Psoas muscle (tissue), 8 donors: Measurements from ENCODE around the gene PTPRQ. TPM values are rescaled to one million over a fixed set of nuclear protein-coding genes. Genes with fewer than 3 reads are reported as not detected.

Experiments
- ATAC-seq, 4 donors: fragments of 200-7000 bp; cut with Tn5 transposase; one replicate each; pipeline ENCODE4 v1.9.1; 2020; ENCODE audit warnings: moderate library complexity in 3 of 4, mild to moderate bottlenecking in 2 of 4
- DNase-seq, 2 donors: peaks; one replicate each; pipeline ENCODE4 v3.0.0-alpha.2; 2020
- H3K27ac ChIP-seq: fragments of 200-600 bp; one replicate; pipeline ENCODE4 v1.8.0; 2022
- H3K27me3 ChIP-seq, 3 donors: fragments of 200-600 bp in 1 of 3; one replicate each; pipeline versions ENCODE4 v1.6.1 to v1.8.0; 2013 to 2022; ENCODE audit warnings: low read length in 2 of 3, mild to moderate bottlenecking in 2 of 3, moderate library complexity in 1 of 3; ENCODE audit not compliant: insufficient read depth in 3 of 3
- H3K36me3 ChIP-seq, 2 donors: fragments of 200-600 bp in 1 of 2; one replicate each; pipeline versions ENCODE4 v1.6.1 to v1.8.0; 2013 to 2022; ENCODE audit warnings: low read depth in 1 of 2, mild to moderate bottlenecking in 1 of 2, moderate library complexity in 1 of 2; ENCODE audit not compliant: insufficient read depth in 1 of 2
- H3K4me1 ChIP-seq: fragments of 200-600 bp; one replicate; pipeline ENCODE4 v1.8.0; 2022
- H3K4me3 ChIP-seq: fragments of 200-600 bp; one replicate; pipeline ENCODE4 v1.8.0; 2022; ENCODE audit warnings: mild to moderate bottlenecking
- H3K9me3 ChIP-seq: fragments of 200-600 bp; one replicate; pipeline ENCODE4 v1.8.0; 2022
- WGBS, 3 donors: extraction: QIAGEN DNeasy Blood & Tissue Kit; methylation state at CpG; one replicate each; pipeline versions ENCODE4 v1.1.6 to v1.1.7; 2013; 5-methylcytosine and 5-hydroxymethylcytosine counted together
- intact Hi-C, 2 donors: fragments of 100-400 bp; cut with DNase I; formaldehyde crosslinking; loops; one replicate each; pipeline versions ENCODE4 v1.11.0 to v1.14.2; 2022
- polyA plus RNA-seq, 3 donors: library from polyadenylated mRNA; stranded (reverse); fragments of 200-250 nt; gene quantifications; one replicate each; pipeline ENCODE4 v1.2.3, GENCODE V29; 2013
- total RNA-seq, 4 donors: library from RNA; stranded (reverse); fragmentation: NEBNext Ultra II Directional in 2 of 4; extraction: Animal tissue kit (Norgen Biotek cat#: 25700) in 2 of 4; gene quantifications; one replicate each; pipeline versions ENCODE4 v1.2.1 to v1.2.4, GENCODE V29; 2021 to 2023
- TF ChIP-seq, protein P1 (sequence below): fragments of 200-600 bp; IDR thresholded peaks from one replicate; pipeline ENCODE4 v1.8.0; 2022; ENCODE audit warnings: antibody characterized with exemption
- donor health status: healthy with polysubstance abuse.
- donor health status: DM: no; HTN: no; CAD: no; lungs with moderate emphysema.
- donor health status: Bipolar disorder and iron deficiency.
- donor health status: healthy.
- donor health status: DM: yes; HTN: yes; CAD: no.
- donor health status: DM: no; HTN: no; CAD: no.
- donor health status: DM: no; HTN: no; CAD: no.
- donor health status: DM: yes; HTN: yes; CAD: no.

The PTPRQ gene
- total and polyA plus RNA-seq, 7 donors = 0.04 to 1.8 (median 0.91) TPM

- ATAC-seq (no peak), DNase-seq (no peak)
- TF ChIP-seq, protein P1, sequence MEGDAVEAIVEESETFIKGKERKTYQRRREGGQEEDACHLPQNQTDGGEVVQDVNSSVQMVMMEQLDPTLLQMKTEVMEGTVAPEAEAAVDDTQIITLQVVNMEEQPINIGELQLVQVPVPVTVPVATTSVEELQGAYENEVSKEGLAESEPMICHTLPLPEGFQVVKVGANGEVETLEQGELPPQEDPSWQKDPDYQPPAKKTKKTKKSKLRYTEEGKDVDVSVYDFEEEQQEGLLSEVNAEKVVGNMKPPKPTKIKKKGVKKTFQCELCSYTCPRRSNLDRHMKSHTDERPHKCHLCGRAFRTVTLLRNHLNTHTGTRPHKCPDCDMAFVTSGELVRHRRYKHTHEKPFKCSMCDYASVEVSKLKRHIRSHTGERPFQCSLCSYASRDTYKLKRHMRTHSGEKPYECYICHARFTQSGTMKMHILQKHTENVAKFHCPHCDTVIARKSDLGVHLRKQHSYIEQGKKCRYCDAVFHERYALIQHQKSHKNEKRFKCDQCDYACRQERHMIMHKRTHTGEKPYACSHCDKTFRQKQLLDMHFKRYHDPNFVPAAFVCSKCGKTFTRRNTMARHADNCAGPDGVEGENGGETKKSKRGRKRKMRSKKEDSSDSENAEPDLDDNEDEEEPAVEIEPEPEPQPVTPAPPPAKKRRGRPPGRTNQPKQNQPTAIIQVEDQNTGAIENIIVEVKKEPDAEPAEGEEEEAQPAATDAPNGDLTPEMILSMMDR = no peak
- Histone ChIP-seq H3K27me3 (no peaks in the 10 kb centered on the region), H3K27ac (no peak overlapping the region), H3K9me3 (no peaks in the 10 kb centered on the region), H3K36me3 (no peaks in the 10 kb centered on the region), H3K4me1 (no peaks in the 10 kb centered on the region), H3K4me3 (no peak overlapping the region)
- WGBS, 3 donors = 72 to 88% (median 79%) methylated on average over 1 of the region's 1 CpG
- intact Hi-C loops = no loop called here
Measured at GRCh38 chr12:80494836-80495235, 50.8 kb downstream of the PTPRQ start.

- Histone ChIP-seq H3K36me3 (no peaks in the 10 kb centered on the region), H3K4me3 (no peak overlapping the region), H3K27me3 (no peaks in the 10 kb centered on the region), H3K9me3 (no peaks in the 10 kb centered on the region), H3K27ac (no peak overlapping the region), H3K4me1 (no peaks in the 10 kb centered on the region)
- ATAC-seq = no peak
- 40 to 47% (median 43%) methylated on average over 2 of the region's 2 CpGs for WGBS, 3 donors
- TF ChIP-seq, protein P1 = no peak
- no peak for DNase-seq
- intact Hi-C loops = no loop called here
Measured at GRCh38 chr12:80498059-80498728, 54.2 kb downstream of the PTPRQ start.

DNA sequence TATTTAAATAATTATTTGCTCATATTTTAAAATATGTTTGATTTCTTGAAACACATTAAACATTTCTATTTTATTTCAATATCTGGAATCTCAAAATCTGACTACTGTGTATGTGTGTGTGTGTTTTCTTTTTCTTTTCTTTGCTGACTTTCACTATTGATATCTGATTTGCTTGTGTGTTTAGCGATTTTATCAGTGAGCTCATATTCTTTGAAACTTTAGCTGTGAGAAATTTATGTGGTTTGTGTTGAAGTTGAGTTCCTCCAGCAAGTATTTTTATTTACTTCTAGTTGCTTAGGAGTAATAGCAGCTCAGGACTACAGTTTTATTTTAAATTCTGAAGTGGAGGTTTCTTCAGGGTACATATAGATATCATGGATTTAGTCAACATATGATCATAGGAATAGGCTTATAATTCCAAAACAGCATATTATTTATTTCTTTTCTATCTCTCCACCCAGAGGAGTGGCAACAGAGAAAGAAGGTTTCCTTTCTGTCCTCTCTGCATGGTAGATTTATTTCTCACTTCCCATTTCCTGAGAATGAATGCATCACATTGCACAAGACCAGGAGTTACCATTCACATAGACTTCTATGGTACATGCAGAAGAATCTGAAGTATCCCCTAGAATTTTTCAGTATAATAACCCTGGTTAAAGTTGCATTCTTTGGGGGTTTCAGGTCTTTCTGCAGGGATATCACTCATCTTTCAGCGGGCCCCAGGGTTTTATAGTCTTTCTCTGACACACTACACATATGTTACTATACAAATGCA is 60.5 kb downstream of the PTPRQ start:
- Histone ChIP-seq H3K27ac (no peak overlapping the region), H3K27me3 (no peaks in the 10 kb centered on the region), H3K4me3 (no peak overlapping the region), H3K9me3 (no peaks in the 10 kb centered on the region), H3K36me3 (no peaks in the 10 kb centered on the region), H3K4me1 (no peaks in the 10 kb centered on the region)
- ATAC-seq (no peak), DNase-seq (no peak)
- 65 to 88% (median 66%) methylated on average over 2 of the region's 2 CpGs for WGBS, 3 donors
- TF ChIP-seq, protein P1 = no peak
- intact Hi-C loops = loop anchor here in 1 of 2 donors (10.0 kb wide), 1 partner anchor 70 kb away; no protein-coding TSS in a partner anchor

- H3K27ac ChIP-seq = no peak overlapping the region
Measured at GRCh38 chr12:80509781-80510556, 65.9 kb downstream of the PTPRQ start.

More at GRCh38 chr12:80509781-80510556, 65.9 kb downstream of the PTPRQ start:
- Histone ChIP-seq H3K9me3 (no peaks in the 10 kb centered on the region), H3K36me3 (no peaks in the 10 kb centered on the region), H3K4me1 (no peaks in the 10 kb centered on the region), H3K4me3 (no peak overlapping the region), H3K27me3 (no peaks in the 10 kb centered on the region)
- 38 to 61% (median 41%) methylated on average over 1 of the region's 1 CpG for WGBS, 3 donors
- ATAC-seq (no peak), DNase-seq (no peak)
- TF ChIP-seq, protein P1 = no peak
- intact Hi-C loops = loop anchor here in 1 of 2 donors (10.0 kb wide), 1 partner anchor 75 kb away; no protein-coding TSS in a partner anchor
